Esophagus muscularis mucosa (tissue), 4 donors: ENCODE results near the gene CBX5. TPM values are rescaled to one million over a fixed set of nuclear protein-coding genes. Genes with fewer than 3 reads are reported as not detected.

ENCODE experiments used
- DNase-seq: peaks from one replicate; pipeline ENCODE4 v3.0.0-alpha.2; 2017; ENCODE audit errors: extremely low spot score
- H3K27ac ChIP-seq, 4 donors: fragments of 200-600 bp; sonication (generic); replicated peaks in 1 of 4; 1 replicate in 3 of 4; 2 replicates in 1 of 4; pipeline ENCODE4 v1.5.1; 2016 to 2019; ENCODE audit warnings: mild to moderate bottlenecking in 1 of 4
- H3K27me3 ChIP-seq, 4 donors: fragments of 200-600 bp; sonication (generic); one replicate each; pipeline versions ENCODE4 v1.5.1 to v1.6.0; 2016 to 2019
- H3K36me3 ChIP-seq, 4 donors: fragments of 200-600 bp; sonication (generic); one replicate each; pipeline ENCODE4 v1.5.1; 2016 to 2019
- H3K4me1 ChIP-seq, 4 donors: fragments of 200-600 bp; sonication (generic); one replicate each; pipeline ENCODE4 v1.5.1; 2016 to 2019
- H3K4me3 ChIP-seq, 4 donors: fragments of 200-600 bp; sonication (generic); 1 replicate in 2 of 4; 2 replicates in 2 of 4; pipeline ENCODE4 v1.5.1; 2016 to 2019; ENCODE audit warnings: mild to moderate bottlenecking in 4 of 4, moderate library complexity in 1 of 4
- H3K9me3 ChIP-seq, 4 donors: fragments of 200-600 bp; sonication (generic); 1 replicate in 3 of 4; 2 replicates in 1 of 4; pipeline ENCODE4 v1.5.1; 2016 to 2019
- CTCF ChIP-seq, 3 experiments: fragments of 200-600 bp in 2 of 3; fragments of 450-650 bp in 1 of 3; sonication (generic) in 2 of 3; IDR thresholded peaks; one replicate each; pipeline ENCODE4 v1.5.1; 2017 to 2019; ENCODE audit warnings: antibody characterized with exemption in 3 of 3, mild to moderate bottlenecking in 2 of 3, moderate library complexity in 1 of 3
- EP300 ChIP-seq: sonication (generic); formaldehyde crosslinking; IDR thresholded peaks from one replicate; pipeline ENCODE4 v1.6.1; 2017; ENCODE audit warnings: antibody characterized with exemption
- POLR2A ChIP-seq: fragments of 450-650 bp; IDR thresholded peaks from one replicate; pipeline ENCODE4 v1.6.1; 2017; ENCODE audit warnings: antibody characterized with exemption, moderate library complexity, mild to moderate bottlenecking, low read depth
- POLR2AphosphoS5 ChIP-seq, 2 donors: sonication (generic); formaldehyde crosslinking; IDR thresholded peaks; one replicate each; pipeline ENCODE4 v1.6.1; 2017; ENCODE audit warnings: antibody characterized with exemption in 2 of 2
- WGBS: methylation state at CpG from one replicate; pipeline ENCODE4 v1.1.5; 2018; 5-methylcytosine and 5-hydroxymethylcytosine counted together
- intact Hi-C: fragments of 100-400 bp; cut with DNase I; formaldehyde crosslinking; loops from one replicate; pipeline ENCODE4 v1.15.1; 2023
- total RNA-seq, 4 donors: library from RNA; depleted of rRNA; stranded (reverse); fragments of >200 nt; gene quantifications; one replicate each; pipeline versions ENCODE4 v1.1.0 to v1.2.1, GENCODE V29; 2016

Gene CBX5
- total RNA-seq, 4 donors from 2014 or later: 29.0 to 45.3 (median 37.3) TPM

GRCh38 chr12:54200412-54200811, 79.5 kb downstream of the CBX5 start:
- WGBS: 98% methylated on average over 5 of the region's 5 CpGs
- no peak for DNase-seq
- intact Hi-C loops: no loop called here
- Histone ChIP-seq H3K4me1 (peaks cover 0 to 6% (median 3%) of the 10 kb centered on the region in 4 donors), H3K27me3 (peaks cover 0 to 90% (median 12%) of the 10 kb centered on the region in 4 donors), H3K27ac (no peak overlapping the region), H3K4me3 (no peak overlapping the region), H3K9me3 (no peaks in the 10 kb centered on the region), H3K36me3 (no peaks in the 10 kb centered on the region)
- TF ChIP-seq POLR2AphosphoS5 (IDR thresholded peaks at IDR 0.05) (no peak), POLR2A (no peak), EP300 (no peak), CTCF (IDR thresholded peaks at IDR 0.05) (no peak)

DNA sequence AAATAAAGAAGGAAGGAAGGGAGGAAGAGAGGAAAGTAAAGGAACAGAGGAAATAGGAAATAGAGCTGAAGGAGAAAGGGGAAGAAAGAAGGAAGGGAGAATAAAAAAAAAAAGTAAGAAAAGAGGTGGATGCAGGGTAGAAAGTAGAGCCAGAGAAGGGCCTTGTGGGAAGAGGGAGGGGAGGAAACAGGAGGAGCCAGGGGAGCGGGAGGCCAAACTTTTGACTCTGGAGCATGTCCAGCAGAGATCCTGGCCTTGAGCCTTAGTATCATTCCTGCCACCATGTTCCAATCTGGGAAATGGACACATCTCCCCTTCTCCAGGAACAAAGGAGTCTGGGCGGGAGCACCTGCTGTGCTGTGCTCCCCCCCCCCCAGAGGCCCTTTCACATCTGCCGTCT, 80.0 kb downstream of the CBX5 start:
- DNase-seq: no peak

GRCh38 chr12:54199034-54199433, 80.9 kb downstream of the CBX5 start:
- WGBS: 79% methylated on average over 6 of the region's 6 CpGs
- Histone ChIP-seq H3K4me3 (no peak overlapping the region), H3K9me3 (no peaks in the 10 kb centered on the region), H3K4me1 (peaks cover 0 to 6% (median 3%) of the 10 kb centered on the region in 4 donors), H3K27ac (no peak overlapping the region), H3K36me3 (no peaks in the 10 kb centered on the region), H3K27me3 (peaks cover 0 to 92% (median 14%) of the 10 kb centered on the region in 4 donors)
- no peak for DNase-seq
- TF ChIP-seq EP300: no peak
- no peak for TF ChIP-seq CTCF (IDR thresholded peaks at IDR 0.05)
- TF ChIP-seq POLR2AphosphoS5 (IDR thresholded peaks at IDR 0.05): no peak
- no peak for TF ChIP-seq POLR2A
- intact Hi-C loops: no loop called here

More for the DNA sequence above, 80.0 kb downstream of the CBX5 start:
- Histone ChIP-seq H3K4me3 (no peak overlapping the region), H3K4me1 (peaks cover 0 to 6% (median 3%) of the 10 kb centered on the region in 4 donors), H3K36me3 (no peaks in the 10 kb centered on the region), H3K27ac (no peak overlapping the region), H3K27me3 (peaks cover 0 to 90% (median 14%) of the 10 kb centered on the region in 4 donors), H3K9me3 (no peaks in the 10 kb centered on the region)
- 66% methylated on average over 3 of the region's 3 CpGs for WGBS
- TF ChIP-seq CTCF (IDR thresholded peaks at IDR 0.05) (no peak), EP300 (no peak)
- intact Hi-C loops: no loop called here

GRCh38 chr12:54197431-54197909, 82.5 kb downstream of the CBX5 start:
- DNase-seq: no peak
- peaks cover 0 to 6% (median 3%) of the 10 kb centered on the region in 4 donors for H3K4me1 ChIP-seq
- no peaks in the 10 kb centered on the region for H3K36me3 ChIP-seq
- H3K27me3 ChIP-seq: peaks cover 0 to 94% (median 14%) of the 10 kb centered on the region in 4 donors
- no peaks in the 10 kb centered on the region for H3K9me3 ChIP-seq
- WGBS: 59% methylated on average over 7 of the region's 8 CpGs
- intact Hi-C loops: no loop called here
- no peak overlapping the region for H3K4me3 ChIP-seq
- no peak overlapping the region for H3K27ac ChIP-seq
- TF ChIP-seq CTCF (IDR thresholded peaks at IDR 0.05) (no peak), POLR2AphosphoS5 (IDR thresholded peaks at IDR 0.05) (no peak)

DNA sequence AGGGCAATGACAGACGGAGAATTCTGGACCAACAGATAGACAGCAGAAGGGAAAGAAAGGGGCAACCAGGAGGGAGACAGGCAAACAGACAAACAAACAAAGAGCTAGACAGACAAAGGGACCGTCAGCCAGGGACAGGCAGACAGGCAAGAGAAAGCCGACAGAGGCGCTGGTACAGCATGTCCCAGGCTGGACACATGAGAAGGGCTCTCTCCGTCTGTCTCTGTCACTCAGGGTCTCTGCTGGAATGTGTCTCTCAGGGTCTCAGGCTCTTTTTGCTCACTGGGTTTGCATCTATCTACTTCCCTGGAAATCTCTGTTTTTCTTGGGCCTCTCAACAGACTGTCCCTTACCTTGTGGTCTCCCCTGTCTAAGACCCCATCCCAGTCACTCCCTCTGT, 82.9 kb downstream of the CBX5 start:
- no peaks in the 10 kb centered on the region for H3K36me3 ChIP-seq
- no peak for DNase-seq
- peaks cover 0 to 6% (median 3%) of the 10 kb centered on the region in 4 donors for H3K4me1 ChIP-seq
- peaks cover 0 to 91% (median 14%) of the 10 kb centered on the region in 4 donors for H3K27me3 ChIP-seq
- TF ChIP-seq CTCF (IDR thresholded peaks at IDR 0.05): no peak
- no peak for TF ChIP-seq EP300
- no peak for TF ChIP-seq POLR2AphosphoS5 (IDR thresholded peaks at IDR 0.05)
- TF ChIP-seq POLR2A: no peak
- WGBS: 73% methylated on average over 5 of the region's 5 CpGs
- H3K4me3 ChIP-seq: no peak overlapping the region
- intact Hi-C loops: no loop called here
- no peaks in the 10 kb centered on the region for H3K9me3 ChIP-seq
- H3K27ac ChIP-seq: no peak overlapping the region
